NCI-H2081 (cell line): Measurements from ENCODE around the gene FPGS.
"Not testable (repeated sequence)": the region's sequence is repeated elsewhere in the genome, so short reads cannot be mapped to it uniquely, and the experiment has no call there.

Source experiments
- DNase-seq, 2 experiments: peaks; one replicate each; lab custom pipeline; 2025; lab: John Stamatoyannopoulos, UW

Gene FPGS, protein sequence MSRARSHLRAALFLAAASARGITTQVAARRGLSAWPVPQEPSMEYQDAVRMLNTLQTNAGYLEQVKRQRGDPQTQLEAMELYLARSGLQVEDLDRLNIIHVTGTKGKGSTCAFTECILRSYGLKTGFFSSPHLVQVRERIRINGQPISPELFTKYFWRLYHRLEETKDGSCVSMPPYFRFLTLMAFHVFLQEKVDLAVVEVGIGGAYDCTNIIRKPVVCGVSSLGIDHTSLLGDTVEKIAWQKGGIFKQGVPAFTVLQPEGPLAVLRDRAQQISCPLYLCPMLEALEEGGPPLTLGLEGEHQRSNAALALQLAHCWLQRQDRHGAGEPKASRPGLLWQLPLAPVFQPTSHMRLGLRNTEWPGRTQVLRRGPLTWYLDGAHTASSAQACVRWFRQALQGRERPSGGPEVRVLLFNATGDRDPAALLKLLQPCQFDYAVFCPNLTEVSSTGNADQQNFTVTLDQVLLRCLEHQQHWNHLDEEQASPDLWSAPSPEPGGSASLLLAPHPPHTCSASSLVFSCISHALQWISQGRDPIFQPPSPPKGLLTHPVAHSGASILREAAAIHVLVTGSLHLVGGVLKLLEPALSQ

DNA sequence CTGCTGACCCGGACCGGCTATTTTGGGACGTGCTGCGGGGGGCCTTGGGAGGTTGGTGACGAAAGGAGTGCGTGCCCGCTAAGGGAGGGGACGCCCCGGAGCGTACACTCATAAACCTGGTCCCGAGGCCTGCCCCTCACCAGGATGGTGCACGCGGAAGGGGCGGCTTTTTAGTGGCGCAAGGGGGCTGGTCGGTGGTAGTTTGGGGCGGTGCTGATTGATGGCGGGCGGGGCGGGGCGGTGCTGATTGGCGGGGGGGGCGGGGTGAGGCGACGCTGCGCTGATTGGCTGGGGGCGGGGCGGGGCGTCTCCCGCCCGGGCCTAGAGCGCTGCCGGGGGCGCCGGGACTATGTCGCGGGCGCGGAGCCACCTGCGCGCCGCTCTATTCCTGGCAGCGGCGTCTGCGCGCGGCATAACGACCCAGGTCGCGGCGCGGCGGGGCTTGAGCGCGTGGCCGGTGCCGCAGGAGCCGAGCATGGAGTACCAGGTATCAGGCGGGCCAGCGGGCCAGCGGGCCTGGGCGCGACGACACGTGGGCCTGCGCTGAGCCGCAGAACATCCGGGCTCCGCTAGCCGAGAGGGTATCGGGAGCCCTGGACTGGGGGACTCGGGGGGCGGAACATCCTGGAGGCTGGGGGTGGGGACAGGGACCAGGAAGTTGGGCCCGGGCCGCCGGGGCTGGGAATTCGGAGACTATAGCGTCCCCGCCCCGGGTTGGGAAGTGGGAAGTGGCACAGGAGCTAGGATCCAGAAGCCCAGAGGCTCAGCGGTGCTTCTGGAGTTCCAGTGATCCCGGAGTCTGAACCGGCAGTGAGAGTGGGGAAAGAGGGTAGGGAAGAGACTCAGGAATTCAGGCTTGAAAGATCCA lies at the start of gene FPGS:
FPGS (plus strand) TSS at position 307 of the 868 bp plus-strand sequence; CDS start at position 350, 43 bp downstream.
- DNase-seq: peak; percentile 84 to 88

DNA sequence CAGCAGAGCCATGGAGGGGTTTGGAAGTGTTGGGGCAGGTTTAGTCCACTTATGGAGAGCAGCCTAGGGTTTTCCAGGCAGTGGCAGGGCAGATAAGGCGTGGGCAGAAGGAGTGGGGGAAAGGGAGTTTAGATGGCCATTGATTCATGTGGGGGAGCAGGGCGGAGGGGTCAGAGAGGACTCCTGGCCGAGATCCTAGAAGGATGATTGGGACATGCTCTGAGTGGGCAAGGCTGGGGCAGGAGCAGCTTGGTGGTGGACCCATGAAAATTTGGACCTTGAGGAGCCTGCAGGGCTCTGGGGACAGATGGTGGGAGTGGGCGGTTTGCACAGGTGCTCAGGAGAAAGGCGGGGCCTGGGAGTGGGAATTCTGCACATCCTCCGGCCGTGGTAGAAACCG lies 49.5 kb upstream of the FPGS start:
- no peak for DNase-seq

DNA sequence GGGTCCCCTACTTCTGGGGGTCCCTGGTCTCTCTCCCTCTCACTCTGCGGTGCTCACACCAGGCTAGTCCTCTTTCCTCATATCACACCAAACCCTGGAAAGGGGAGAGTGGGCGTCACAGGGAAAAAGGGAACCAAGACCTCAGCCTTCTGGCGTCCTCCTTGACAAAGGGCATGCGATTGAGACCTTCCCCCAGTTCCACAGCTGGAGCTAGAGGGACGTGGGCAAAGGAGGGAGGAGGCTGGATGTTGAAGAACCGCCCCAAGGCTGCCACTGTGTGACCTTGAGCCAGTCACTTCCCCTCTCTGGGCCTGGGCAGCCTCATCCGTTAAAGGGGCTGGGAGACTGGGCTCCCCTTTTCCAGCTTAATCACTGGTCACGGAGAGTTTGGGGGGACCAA lies 49.1 kb upstream of the FPGS start:
- no peak for DNase-seq

DNA sequence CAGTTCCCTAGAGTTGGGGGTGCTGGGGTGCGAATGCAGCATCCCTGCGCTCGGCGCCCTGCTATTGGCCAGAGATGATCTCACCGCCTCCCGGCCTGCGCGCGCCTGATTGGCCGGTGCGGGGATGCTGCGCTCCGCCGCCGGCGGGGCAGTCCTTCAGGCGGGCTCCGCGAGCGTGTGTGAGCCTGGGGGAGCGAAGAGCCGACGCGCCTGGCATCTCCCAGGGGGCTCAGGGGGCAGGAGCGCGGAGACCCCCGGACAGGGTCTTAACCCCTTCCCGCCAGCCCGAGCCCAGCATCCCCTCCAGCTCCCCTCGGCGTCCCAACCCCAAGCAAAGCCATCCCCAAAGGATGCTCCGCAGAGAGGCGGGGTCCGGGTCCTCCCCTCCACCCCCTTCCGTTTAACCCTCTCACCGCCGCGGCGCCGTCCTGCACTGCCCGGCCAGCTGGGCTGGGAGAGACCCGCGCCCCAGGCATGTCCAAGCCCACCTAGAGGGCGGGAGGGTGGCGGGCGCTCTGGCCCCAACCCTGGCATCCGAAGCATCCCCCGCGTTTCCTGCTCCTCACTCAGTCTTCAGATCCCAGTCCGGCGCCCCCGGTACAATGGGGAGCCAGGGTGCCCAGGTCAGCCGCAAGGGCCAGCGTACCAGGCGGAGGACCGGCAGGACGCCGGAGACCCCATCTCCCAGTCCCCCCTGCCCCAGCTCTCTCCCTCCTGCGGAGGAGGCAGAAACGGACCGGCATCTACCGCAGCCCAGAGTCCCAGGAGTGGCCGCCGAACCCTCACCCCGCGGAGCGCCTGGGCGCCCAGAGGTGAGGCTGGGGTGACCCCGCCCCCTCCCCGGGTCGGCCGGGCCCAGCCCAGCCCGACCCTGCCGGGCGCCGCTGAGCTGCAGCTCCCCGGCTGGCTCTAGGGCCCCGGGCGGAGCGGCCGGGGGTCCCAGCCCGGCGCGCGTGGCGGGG lies 48.3 kb upstream of the FPGS start:
- DNase-seq: peak; percentile 20 to 28

DNA sequence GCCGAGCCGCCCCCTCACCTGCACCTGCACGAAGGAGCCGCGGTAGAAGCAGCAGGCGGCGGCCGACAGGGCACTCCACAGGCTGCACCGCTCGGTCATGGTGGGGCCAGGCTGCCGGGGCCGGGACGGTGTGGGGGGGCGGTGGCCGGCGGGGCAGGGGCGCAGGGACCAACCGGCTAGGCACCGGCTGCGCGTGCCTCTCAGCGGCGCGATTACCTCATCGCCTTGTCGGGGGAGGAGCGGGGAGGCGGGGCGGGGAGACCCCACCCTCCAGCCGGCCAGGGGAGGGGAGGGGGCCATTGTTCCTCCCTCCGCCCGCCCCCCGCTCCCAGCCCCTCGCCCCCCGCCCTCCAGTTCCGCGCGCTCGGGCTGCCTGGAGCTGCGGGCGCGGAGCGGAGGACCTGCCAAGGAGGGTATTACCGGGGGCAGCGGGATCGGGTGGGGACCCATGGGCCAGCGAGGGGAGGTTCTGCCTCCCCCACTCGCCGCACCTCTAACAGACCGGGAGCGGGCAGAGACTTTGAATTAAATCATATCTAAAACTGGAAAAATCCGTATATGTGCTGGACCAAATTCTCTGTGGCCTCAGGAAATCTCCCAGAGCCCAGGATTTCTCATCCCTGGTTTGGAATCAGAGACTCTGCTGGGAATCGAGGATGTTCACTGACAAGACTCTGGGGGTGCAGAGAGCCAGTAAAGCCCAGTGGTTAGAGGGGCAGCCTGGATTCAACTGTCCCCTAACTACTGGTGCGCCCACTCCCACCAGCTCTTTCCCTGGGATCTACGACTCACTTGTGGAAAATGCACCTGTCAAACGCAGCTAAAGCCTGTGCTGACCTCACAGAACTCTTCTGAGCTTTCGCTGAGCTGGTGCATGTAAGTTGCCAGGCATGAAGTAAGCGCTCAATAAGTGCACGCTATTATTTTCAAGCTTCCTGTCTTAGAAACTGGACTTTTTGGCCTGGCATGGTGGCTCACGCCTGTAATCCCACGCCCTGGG lies 47.3 kb upstream of the FPGS start:
- peak; percentile 19 to 22 for DNase-seq

DNA sequence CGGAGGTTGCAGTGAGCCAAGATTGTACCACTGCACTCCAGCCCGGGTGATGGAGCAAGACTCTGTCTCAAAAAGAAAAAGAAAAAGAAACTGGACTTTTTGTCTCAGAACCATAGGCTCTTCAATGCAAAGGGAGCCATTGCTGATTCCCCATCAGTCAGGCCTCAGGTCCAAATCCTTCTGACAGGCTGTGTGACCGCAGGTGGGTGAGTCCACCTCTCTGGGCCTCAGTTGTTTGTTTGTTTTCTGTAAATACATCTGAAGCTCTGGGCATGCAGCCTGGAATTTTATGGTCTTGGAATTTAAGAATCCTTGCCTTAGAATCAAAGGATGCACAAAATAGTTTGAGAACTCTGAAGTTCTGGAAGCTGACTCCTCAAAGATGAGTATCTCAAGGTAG lies 46.4 kb upstream of the FPGS start:
- no peak for DNase-seq

DNA sequence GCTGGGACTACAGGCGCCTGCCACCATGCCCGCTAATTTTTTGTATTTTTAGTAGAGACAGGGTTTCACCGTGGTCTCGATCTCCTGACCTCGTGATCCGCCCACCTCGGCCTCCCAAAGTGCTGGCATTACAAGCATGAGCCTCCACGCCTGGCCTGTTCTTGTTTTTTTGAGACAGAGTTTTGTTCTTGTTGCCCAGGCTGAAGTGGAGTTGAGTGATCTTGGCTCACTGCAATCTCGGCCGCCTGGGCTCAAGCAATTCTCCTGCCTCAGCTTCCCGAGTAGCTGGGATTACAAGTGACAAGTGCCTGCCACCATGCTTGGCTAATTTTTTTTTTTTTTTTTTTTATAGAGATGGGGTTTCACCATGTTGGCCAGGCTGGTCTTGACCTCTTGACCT lies 45.9 kb upstream of the FPGS start:
- DNase-seq: not testable (repeated sequence)

DNA sequence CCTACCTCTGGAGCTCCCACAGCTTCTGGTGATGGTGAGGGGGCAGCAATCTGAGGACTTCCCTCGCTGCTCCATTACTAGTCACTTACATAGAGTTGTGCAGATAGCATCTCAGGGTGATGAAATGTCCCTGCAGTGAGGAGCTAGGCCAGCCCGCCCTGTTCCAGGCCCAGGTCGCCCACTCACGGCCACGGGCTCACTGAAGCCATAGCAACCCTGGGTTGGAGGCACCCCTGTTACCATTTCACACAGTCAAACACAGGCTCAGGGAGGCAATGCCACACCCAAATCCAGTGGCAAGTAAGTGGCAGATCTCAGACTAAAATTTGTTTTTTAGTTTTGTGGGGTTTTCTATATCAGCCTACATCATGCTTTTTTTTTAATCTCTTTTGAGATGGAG lies 43.8 kb upstream of the FPGS start:
- DNase-seq: no peak

DNA sequence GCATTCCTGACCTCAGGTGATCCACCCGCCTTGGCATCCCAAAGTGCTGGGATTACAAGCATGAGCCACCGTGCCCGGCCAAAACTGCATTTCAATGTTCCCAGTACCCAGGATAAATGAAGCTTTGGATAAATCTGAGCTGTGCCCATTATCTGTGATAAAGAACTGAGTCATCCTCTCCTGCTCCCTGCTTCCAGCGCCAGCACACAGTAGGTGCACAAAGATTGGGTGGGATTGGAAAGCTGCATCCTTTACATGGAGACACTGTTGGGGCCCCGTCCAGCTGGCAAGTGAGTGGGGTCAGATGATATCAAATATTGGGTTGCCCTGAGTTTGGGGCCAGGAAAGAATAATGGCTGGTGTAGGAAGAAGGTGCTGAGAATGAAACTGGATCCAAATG lies 41.6 kb upstream of the FPGS start:
- DNase-seq: no peak

DNA sequence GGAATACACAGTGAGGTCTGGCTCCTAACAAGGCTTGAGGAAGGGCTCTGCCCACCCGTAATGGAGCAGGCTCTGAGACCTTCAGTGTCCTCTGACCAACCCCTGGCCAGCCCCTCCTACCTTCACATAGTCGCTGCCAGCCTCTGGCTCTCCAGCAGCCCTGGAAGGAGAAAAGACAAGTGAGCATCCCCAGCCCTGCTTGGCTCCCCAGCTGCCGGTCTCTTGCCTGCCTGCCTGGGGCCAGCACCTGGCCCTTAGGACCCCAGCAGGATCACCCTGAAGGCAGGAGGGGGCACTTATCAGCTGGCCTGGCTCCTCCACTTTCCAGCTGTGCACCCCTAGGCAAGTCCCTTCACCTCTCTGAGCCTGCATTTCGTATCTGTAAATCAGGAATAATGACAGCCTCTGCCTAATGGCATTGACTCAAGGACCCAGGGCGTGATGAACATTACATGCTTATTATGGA lies 41.2 kb upstream of the FPGS start:
- DNase-seq: no peak

DNA sequence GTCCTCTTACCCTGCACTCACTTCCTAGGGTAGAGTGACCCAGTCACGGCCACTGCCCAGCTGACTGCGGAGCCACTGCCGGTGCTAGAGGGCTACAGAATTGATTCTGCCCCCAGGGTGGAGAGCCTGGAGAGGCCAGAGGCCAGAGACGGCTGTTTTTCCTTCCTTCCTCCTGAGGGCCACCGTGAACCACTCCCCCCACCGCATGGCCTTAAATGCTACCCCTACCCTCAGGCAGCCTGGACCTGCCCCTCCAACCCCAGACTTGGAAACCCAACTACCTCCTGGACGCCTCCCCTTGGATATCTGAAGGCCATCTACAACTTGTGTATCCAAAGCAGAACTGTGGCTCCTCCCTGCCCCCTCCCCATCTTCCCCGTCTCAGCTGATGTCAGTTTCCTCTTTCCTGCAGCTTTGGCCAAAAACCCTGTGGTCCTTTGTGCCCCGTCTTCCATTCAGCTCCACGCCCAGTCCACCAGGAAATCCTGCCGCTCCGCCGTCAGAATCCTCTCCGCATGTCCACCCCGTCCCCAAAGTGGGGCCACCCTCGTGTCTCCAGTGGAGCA lies 40.5 kb upstream of the FPGS start:
- no peak for DNase-seq

DNA sequence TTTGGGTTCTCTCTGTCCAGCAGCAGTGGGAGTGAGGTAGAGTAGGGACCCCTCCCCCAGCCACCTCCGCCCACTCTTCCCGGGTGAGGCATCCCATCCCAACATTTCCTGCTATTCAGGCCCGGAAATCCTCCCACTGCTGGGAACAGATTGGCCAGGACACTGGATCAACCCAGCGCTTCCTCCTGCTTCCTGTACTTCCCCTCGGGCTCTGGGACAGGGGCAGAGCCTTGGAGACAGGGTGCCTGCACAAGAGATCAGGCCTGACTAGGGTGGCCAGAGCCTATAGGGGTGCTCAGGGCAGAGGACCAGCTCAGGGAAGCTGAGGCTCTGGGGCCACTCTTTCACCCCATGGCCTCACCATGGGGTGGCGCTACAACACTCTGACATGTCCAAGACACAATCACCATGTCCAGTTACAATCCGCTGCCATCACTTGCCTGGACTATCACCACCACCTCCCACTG lies 38.7 kb upstream of the FPGS start:
- no peak for DNase-seq

DNA sequence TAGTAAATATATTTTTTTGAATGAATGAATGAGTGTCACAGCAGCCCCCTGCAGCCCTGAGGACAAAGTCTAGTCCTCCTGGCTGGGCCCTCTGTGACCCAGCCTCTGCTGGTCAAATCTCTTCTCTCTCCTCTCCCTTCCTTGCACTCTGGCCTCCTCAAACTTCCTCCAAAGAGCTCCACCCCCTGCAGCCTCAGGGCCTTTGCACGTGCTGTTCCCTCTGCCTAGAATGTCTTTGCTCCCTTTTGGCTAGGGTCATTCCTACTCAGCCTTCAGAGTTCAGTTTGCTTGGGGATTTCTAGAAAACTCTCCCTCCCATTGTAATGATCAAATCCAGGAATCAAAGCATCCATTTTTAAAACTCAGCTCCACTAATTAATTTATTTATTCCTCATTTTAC lies 37.3 kb upstream of the FPGS start:
- DNase-seq: no peak

DNA sequence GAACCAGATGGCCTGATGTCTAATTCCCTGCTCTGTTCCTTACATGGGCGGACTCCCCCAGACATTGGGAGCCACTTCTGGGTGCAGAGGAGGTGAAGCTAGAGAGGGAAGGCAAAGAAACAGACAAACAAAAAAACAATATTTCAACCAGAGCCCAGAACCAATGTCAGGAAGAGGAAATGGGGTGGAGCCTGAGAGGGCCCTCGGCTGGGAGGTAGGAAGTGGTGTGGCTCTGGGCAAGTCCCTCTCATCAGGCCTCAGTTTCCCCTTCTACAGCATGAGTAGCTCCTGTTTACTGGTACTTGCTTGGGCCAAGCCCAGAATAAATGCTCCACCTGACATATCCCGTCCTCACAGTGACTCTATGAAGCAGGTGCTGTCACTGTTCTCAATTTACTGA lies 35.3 kb upstream of the FPGS start:
- no peak for DNase-seq

DNA sequence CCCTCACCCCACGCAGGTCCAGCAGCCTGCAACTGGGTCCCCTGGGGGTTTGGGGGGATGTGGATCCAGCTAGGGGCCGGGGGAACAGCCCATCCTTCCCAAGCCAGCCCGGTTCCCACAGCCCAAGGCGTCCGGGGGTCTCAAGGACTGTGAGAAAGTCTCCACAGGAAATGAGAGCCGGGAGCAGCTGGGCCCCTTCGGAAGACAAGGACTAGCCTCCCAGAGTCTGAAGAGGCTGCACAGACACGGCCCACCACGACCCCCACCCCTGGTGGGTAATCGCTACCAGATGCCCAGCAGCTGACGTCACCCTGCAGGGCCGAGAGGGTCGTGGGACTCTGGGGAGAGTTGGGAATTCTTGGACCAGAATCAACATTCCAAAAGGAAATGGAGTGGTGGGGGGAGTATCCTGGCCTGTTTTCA lies 34.8 kb upstream of the FPGS start:
- no peak for DNase-seq

DNA sequence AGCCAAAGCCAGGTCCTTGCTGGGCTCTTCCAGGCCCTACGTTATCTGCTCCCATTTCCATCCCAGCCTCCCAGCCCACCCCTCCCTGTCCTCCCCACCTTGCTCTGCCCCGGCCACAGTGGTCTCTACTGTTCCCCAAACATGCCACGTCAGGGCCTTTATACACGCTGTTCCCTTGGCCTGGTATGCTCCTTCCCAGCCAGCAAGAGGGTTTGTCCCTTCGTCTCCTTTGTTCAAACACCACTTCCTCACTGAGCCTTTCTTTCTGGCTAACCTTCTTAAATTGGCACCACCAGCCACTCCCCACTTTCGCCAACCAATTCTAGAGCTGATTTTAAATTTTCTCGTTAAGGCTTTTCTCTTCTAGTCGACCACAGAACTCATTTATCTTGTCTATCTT lies 34.0 kb upstream of the FPGS start:
- no peak for DNase-seq

DNA sequence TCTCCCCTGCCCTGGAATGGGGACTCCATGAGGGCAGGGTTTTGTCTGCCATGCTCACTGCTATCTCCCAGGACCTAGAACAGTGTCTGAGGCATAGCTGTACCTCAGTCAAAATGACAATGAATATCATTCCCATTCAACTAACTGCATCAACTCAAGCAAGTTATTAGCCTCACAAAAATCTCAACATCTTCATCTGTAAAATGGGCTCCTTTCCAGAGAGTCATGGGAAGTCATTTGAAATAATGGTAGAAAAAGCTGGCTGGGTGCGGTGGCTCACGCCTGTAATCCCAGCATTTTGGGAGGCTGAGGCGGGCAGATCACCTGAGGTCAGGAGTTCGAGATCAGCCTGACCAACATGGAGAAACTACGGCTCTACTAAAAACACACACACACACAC lies 33.6 kb upstream of the FPGS start:
- no peak for DNase-seq

DNA sequence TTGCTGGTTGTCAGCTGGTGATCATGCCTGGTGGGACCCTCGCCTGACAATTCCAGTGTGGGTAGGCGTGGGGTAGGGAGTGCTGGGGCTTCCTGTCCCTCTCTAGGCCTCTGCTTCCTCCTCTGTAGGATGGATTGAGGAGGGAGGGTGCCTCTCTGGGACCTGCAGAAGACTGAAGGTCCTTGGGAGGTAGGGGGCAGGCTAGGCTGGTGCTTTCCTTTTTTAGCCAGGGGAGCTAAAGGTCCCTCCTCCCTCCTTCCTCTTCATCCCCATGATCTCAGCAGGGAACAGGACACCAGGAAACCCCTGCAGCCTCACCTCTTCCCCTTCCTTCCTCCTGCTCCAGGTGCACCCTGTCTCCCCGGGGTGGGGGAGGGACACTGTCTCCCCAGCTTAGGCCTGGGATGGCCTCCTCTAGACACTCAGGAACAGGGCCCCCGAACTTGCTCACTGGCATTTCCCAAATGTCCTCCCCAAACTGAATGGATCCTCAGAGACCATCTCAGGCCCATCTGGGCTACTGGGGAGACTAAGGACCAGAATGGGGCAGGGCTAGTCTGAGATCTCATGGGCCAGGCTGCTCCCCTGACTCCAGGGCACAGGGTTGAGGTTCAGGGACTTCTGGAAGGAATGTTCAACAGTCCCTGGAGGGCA lies 32.6 kb upstream of the FPGS start:
- no peak for DNase-seq

DNA sequence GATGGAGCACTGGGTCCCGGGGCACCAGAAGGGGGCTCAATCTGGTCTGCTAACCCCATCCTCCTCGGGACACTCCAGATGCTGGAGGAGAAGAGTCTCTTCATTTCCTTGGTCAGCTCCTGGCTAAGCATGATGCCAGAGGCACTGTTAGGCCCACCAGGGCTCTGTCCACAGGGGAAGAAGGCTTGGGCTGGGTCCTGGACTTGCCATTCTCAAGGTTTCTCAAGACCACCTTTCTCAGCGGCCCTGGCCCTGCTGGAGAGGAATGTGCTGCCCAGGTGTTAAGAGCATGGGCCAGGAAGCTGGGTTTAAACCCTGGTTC lies 32.1 kb upstream of the FPGS start:
- DNase-seq: no peak
